Activated CD8-positive, alpha-beta T cell treated with anti-CD3 and anti-CD28 coated beads for 36 hours (primary cell): Measurements from ENCODE around the gene CMTM7. TPM values are rescaled to one million over a fixed set of nuclear protein-coding genes. Genes with fewer than 3 reads are reported as not detected.
"Not testable (repeated sequence)": the region's sequence is repeated elsewhere in the genome, so short reads cannot be mapped to it uniquely, and the experiment has no call there.

Experiments used
- ATAC-seq: fragments of 200-7000 bp; cut with Tn5 transposase; one replicate; pipeline ENCODE4 v1.10.0; 2021; ENCODE audit warnings: mild to moderate bottlenecking, moderate library complexity
- CTCF ChIA-PET: fragments of 350-600 bp; sonication (Branson Sonifier 250); formaldehyde crosslinking; loops from one replicate; lab custom pipeline; 2021; ENCODE audit warnings: antibody characterized with exemption; lab: Charles Lee
- POLR2A ChIA-PET: fragments of 350-600 bp; sonication (Branson Sonifier 250); formaldehyde crosslinking; loops from one replicate; lab custom pipeline; 2021; ENCODE audit warnings: antibody characterized with exemption; lab: Charles Lee
- DNase-seq: peaks from one replicate; pipeline ENCODE4 v3.0.0-alpha.2; 2020
- H3K27ac Mint-ChIP-seq: one replicate; pipeline ENCODE4 v1.8.0; 2021; ENCODE audit warnings: mild to moderate bottlenecking, mixed read lengths
- H3K27me3 Mint-ChIP-seq: one replicate; pipeline ENCODE4 v1.8.0; 2021; ENCODE audit warnings: mixed read lengths
- H3K36me3 Mint-ChIP-seq: one replicate; pipeline ENCODE4 v1.8.0; 2021; ENCODE audit warnings: low read depth, mixed read lengths
- H3K4me1 Mint-ChIP-seq: one replicate; pipeline ENCODE4 v1.8.0; 2021; ENCODE audit warnings: low read depth, mixed read lengths
- H3K4me3 Mint-ChIP-seq: one replicate; pipeline ENCODE4 v1.8.0; 2021; ENCODE audit warnings: mild to moderate bottlenecking, moderate library complexity, mixed read lengths
- H3K9me3 Mint-ChIP-seq: one replicate; pipeline ENCODE4 v1.8.0; 2021; ENCODE audit warnings: mixed read lengths
- intact Hi-C: fragments of 100-400 bp; cut with micrococcal nuclease; formaldehyde crosslinking; loops from one replicate; pipeline ENCODE4 v1.10.0; 2022
- total RNA-seq, 2 experiments: library from RNA; stranded (reverse); gene quantifications; one replicate each; pipeline ENCODE4 v1.2.3, GENCODE V29; 2021
- TF ChIP-seq, protein P1 (sequence below): fragments of 200-600 bp; IDR thresholded peaks from one replicate; pipeline ENCODE4 v1.8.0; 2022; ENCODE audit warnings: antibody characterized with exemption, mild to moderate bottlenecking

CMTM7 gene
- total RNA-seq, 2 experiments from 2014 or later = 36.1 to 37.2 TPM

DNA sequence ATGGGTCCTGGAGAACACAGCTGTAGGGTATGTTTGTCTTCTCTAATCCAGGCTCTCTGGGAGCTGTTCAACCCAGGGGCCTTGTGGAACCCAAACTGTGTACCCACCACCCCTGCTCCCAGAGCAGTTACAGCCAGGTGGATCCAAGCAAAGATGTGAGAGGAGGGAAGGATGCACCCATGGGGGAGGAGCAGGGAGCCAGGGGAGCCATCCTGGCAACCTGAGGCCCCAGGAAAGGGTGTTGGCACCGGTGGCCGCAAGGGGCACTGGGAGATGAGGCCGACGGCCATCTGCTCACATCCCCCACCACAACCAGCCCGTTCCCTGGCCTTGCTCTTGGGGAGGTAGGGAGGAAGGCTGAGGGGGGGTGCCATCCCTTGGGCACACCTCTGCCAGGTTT, 67.8 kb downstream of the CMTM7 start:
- peaks cover 8% of the 10 kb centered on the region for H3K36me3 Mint-ChIP-seq
- peaks cover 45% of the 10 kb centered on the region for H3K4me1 Mint-ChIP-seq
- ATAC-seq (no peak), DNase-seq (no peak)
- no peaks in the 10 kb centered on the region for H3K9me3 Mint-ChIP-seq
- no peaks in the 10 kb centered on the region for H3K27me3 Mint-ChIP-seq
- CTCF ChIA-PET = interaction anchor here (0.7 to 1.6 kb wide), 4 partner anchors 9 to 68 kb away, joined by 3 to 4 read pairs (median 3); no protein-coding TSS in a partner anchor
- H3K4me3 Mint-ChIP-seq = peak overlapping the region; percentile 69
- intact Hi-C loops = no loop called here
- no peak overlapping the region for H3K27ac Mint-ChIP-seq
- TF ChIP-seq, protein P1, sequence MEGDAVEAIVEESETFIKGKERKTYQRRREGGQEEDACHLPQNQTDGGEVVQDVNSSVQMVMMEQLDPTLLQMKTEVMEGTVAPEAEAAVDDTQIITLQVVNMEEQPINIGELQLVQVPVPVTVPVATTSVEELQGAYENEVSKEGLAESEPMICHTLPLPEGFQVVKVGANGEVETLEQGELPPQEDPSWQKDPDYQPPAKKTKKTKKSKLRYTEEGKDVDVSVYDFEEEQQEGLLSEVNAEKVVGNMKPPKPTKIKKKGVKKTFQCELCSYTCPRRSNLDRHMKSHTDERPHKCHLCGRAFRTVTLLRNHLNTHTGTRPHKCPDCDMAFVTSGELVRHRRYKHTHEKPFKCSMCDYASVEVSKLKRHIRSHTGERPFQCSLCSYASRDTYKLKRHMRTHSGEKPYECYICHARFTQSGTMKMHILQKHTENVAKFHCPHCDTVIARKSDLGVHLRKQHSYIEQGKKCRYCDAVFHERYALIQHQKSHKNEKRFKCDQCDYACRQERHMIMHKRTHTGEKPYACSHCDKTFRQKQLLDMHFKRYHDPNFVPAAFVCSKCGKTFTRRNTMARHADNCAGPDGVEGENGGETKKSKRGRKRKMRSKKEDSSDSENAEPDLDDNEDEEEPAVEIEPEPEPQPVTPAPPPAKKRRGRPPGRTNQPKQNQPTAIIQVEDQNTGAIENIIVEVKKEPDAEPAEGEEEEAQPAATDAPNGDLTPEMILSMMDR = no peak
- POLR2A ChIA-PET = interaction anchor here (1.4 to 2.2 kb wide), 5 partner anchors 9 to 64 kb away, joined by 5 to 7 read pairs (median 6); no protein-coding TSS in a partner anchor

DNA sequence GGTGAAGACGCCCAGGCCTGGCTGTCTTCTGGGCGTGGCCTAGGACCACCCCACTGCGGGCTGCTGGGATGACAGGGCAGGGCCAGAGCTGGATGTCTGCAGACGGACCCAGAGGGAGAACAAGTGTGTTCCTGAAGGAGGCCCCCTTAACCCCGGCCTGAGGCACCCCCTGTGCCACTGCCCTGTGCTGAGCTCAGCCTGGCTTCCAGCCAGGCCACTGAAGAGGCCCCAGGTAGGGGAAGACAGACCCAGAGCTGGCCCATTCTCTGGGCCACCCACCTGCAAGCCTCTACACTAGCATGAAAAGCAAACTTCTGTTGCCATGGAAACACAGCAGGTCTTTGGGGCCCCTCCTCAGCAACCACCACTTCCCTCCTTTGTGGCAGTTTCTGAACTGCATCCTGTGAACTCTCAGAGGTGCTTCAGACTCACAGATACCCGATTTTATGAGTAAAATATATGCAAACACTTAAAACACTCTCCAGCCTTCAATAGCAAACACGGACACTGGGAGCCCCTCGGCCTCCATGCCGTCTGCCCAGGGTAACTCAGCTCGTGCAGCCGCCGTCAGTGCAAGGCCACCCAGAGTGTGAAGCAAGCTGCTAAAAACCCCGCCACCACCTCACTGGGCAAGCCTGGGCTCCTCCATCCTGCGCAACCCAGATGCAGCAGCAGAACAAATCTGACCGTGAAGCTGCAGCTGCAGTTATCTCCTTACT, 68.5 kb downstream of the CMTM7 start:
- H3K4me1 Mint-ChIP-seq = peaks cover 41% of the 10 kb centered on the region
- no peaks in the 10 kb centered on the region for H3K9me3 Mint-ChIP-seq
- CTCF ChIA-PET = interaction anchor here (0.6 to 2.5 kb wide), 8 partner anchors 10 to 89 kb away, joined by 3 to 16 read pairs (median 4); no protein-coding TSS in a partner anchor
- ATAC-seq = peak; percentile 88
- POLR2A ChIA-PET = interaction anchor here (0.6 to 2.2 kb wide), 13 partner anchors 8 to 89 kb away, joined by 3 to 7 read pairs (median 5); partner anchors contain the start of gene CMTM7
- peaks cover 8% of the 10 kb centered on the region for H3K36me3 Mint-ChIP-seq
- H3K27me3 Mint-ChIP-seq = no peaks in the 10 kb centered on the region
- intact Hi-C loops = loop anchor here (2.0 to 5.0 kb wide), 2 partner anchors 63 to 83 kb away; no protein-coding TSS in a partner anchor
- DNase-seq = peak; percentile 87
- peak overlapping the region; percentile 69 for H3K4me3 Mint-ChIP-seq
- TF ChIP-seq, protein P1 = no peak
- no peak overlapping the region for H3K27ac Mint-ChIP-seq

DNA sequence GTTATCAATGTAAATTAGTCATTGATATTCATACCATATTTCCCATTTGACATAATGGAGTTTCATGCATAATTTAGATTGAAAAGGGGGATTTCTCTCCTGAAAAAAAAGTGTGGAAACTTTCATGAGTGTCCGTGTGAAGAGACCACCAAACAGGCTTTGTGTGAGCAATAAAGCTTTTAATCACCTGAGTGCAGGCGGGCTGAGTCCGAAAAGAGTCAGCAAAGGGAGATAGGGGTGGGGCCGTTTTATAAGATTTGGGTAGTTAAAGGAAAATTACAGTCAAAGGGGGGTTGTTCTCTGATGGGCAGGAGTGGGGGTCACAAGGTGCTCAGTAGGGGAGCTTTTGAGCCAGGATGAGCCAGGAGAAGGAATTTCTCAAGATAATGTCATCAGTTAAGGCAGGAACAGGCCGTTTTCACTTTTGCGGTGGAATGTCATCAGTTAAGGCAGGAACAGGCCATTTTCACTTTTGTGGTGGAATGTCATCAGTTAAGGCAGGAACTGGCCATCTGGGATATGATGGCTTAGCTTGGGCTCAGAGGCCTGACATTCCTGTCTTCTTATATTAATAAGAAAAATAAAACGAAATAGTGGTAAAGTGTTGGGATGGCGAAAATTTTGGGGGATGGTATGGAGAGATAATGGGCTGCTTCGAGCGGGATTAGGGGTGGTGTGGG, 69.3 kb downstream of the CMTM7 start:
- not testable (repeated sequence) for H3K27ac Mint-ChIP-seq, ATAC-seq, H3K9me3 Mint-ChIP-seq, H3K36me3 Mint-ChIP-seq, H3K27me3 Mint-ChIP-seq
- peak; percentile 33 for DNase-seq
- Mint-ChIP-seq H3K4me1 (peaks cover 38% of the 10 kb centered on the region), H3K4me3 (peak overlapping the region; percentile 69)
- CTCF ChIA-PET = interaction anchor here (1.0 to 2.5 kb wide), 7 partner anchors 9 to 89 kb away, joined by 3 to 16 read pairs (median 4); no protein-coding TSS in a partner anchor
- POLR2A ChIA-PET = interaction anchor here (0.7 to 2.2 kb wide), 11 partner anchors 11 to 89 kb away, joined by 3 to 7 read pairs (median 4); partner anchors contain the start of gene CMTM7
- intact Hi-C loops = loop anchor here (2.0 to 5.0 kb wide), 2 partner anchors 64 to 84 kb away; no protein-coding TSS in a partner anchor

DNA sequence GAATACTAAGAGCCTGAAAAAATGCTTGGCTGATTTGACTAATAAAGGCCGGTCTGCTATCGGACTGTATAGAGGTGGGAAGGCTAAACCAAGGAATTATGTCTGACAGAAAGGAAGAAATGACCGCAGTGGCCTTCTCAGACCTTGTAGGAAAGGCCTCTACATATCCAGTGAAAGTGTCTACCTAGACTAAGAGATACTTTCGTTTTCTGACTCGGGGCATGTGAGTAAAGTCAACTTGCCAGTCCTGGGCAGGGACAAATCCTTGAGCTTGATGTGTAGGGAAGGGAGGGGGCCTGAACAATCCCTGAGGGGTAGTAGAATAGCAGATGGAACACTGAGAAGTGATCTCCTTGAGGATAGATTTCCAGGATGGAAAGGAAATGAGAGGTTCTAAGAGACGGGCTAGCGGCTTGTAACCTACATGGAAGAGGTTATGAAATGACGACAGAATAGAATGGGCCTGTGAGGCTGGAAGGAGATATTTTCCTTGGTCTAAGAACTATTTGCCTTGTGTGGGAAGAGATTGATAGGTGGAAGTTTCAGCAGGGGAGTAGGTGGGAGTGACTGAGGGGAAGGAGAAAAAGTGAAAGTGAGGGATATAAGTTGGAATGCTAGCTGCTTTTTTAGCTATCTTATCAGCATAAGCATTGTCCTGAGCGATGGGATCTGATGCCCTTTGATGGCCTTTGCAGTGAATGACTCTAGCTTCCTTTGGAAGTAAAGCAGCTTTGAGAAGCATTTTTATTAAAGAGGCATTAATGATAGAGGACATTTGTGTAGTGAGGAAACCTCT, 70.7 kb downstream of the CMTM7 start:
- CTCF ChIA-PET = interaction anchor here (1.0 to 2.5 kb wide), 2 partner anchors 87 to 88 kb away, joined by 3 to 16 read pairs; no protein-coding TSS in a partner anchor
- H3K27ac Mint-ChIP-seq, ATAC-seq, H3K27me3 Mint-ChIP-seq, H3K9me3 Mint-ChIP-seq, H3K36me3 Mint-ChIP-seq, DNase-seq, H3K4me3 Mint-ChIP-seq, POLR2A ChIA-PET: not testable (repeated sequence)
- intact Hi-C loops = loop anchor here (5.0 kb wide), 1 partner anchor 65 kb away; no protein-coding TSS in a partner anchor
- H3K4me1 Mint-ChIP-seq = peaks cover 25% of the 10 kb centered on the region

DNA sequence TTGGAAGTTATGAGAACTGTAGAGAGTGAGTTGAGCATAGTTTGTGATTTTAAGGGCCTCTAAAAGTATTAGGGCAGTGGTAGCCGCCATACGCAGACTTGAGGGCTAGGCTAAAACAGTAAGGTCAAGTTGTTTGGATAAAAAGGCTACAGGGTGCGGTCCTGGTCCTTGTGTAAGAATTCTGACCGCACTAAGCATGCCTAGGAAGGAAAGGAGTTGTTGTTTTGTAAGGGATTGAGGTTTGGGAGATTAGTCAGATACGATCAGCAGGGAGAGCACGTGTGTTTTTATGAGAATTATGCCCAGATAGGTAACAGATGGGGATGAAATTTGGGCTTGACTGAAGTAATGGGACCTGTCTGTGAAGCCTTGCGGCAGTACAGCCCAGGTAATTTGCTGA, 71.8 kb downstream of the CMTM7 start:
- CTCF ChIA-PET = interaction anchor here (1.0 kb wide), 1 partner anchor 88 kb away, joined by 3 read pairs; no protein-coding TSS in a partner anchor
- POLR2A ChIA-PET, H3K9me3 Mint-ChIP-seq, H3K27me3 Mint-ChIP-seq, H3K36me3 Mint-ChIP-seq, DNase-seq, ATAC-seq, H3K4me3 Mint-ChIP-seq, H3K27ac Mint-ChIP-seq: not testable (repeated sequence)
- intact Hi-C loops = loop anchor here (5.0 kb wide), 1 partner anchor 66 kb away; no protein-coding TSS in a partner anchor
- peaks cover 19% of the 10 kb centered on the region for H3K4me1 Mint-ChIP-seq

DNA sequence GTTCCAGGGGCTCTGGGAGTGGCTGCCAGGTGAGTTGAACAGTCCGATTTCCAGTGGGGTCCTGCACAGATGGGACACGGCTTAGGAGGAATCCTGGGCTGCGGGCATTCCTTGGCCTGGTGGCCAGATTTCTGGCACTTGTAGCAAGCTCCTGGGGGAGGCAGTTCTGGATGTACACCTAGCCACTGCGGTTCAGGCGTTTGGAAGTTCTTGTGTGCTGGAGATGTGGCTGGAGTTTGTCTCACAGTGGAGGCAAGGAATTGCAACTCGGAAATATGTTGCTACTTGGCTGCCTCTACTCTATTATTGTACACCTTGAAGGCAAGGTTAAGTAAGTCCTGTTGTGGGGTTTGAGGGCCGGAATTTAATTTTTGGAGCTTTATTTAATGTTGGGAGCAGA, 73.1 kb downstream of the CMTM7 start:
- H3K27me3 Mint-ChIP-seq, ATAC-seq, POLR2A ChIA-PET, H3K27ac Mint-ChIP-seq, H3K36me3 Mint-ChIP-seq, DNase-seq, H3K4me3 Mint-ChIP-seq, H3K9me3 Mint-ChIP-seq: not testable (repeated sequence)
- CTCF ChIA-PET = interaction anchor here (5.2 kb wide), 1 partner anchor 41 kb away, joined by 35 read pairs; no protein-coding TSS in a partner anchor
- H3K4me1 Mint-ChIP-seq = peaks cover 20% of the 10 kb centered on the region
- intact Hi-C loops = loop anchor here (5.0 kb wide), 2 partner anchors 37 to 67 kb away; no protein-coding TSS in a partner anchor

DNA sequence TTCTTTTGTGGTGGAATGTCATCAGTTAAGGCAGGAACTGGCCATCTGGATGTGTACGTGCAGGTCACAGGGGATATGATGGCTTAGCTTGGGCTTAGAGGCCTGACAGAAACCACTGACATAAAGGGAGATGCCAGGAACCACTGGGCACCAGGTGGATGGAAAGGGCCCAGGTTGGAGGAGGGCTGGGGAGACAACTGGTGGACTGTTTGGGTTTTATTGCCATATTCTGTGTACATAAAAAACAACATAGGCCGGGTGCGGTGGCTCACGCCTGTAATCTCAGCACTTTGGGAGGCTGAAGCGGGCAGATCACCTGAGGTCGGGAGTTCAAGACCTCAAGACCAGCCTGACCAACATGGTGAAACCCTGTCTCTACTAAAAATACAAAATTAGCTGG, 75.2 kb downstream of the CMTM7 start:
- not testable (repeated sequence) for H3K27me3 Mint-ChIP-seq, H3K36me3 Mint-ChIP-seq, H3K4me3 Mint-ChIP-seq, DNase-seq, H3K9me3 Mint-ChIP-seq, ATAC-seq, H3K27ac Mint-ChIP-seq
- peaks cover 33% of the 10 kb centered on the region for H3K4me1 Mint-ChIP-seq
- intact Hi-C loops = loop anchor here (5.0 kb wide), 1 partner anchor 40 kb away; no protein-coding TSS in a partner anchor
- ChIA-PET CTCF (interaction anchor here (0.9 to 5.5 kb wide), 21 partner anchors 11 to 447 kb away, joined by 3 to 149 read pairs (median 13); partner anchors contain the start of gene CMTM7), POLR2A (interaction anchor here (0.6 to 2.6 kb wide), 2 partner anchors 43 to 296 kb away, joined by 3 to 14 read pairs; no protein-coding TSS in a partner anchor)
